Measurements from ENCODE around the gene SPINK9.

DNA sequence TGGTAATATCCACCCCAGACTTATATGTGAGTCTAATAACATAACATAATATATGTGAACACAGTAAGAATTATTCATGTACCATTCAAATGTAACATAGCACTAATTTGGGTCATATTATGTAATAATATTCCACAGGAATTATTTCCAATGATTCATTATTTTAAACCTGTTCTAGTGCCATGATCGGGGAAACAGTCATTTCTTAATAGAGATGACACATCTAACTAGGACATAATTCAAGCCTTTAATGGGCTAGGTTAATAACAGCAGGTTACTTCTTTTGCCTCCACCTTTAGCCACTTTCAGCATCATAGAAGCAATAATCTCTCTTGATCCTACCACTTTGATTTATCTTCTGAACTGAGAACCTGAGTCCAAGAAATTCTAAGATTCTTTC lies 12.3 kb downstream of the SPINK9 start:
- TF ChIP-seq CTCF (IDR thresholded peaks at IDR 0.05; ENCODE audit: poor library complexity) (no peak), EZH2 (IDR thresholded peaks at IDR 0.05; ENCODE audit: borderline replicate concordance) (no peak)

Measured in hepatocyte (in vitro differentiated cells).